ENCODE measurements around the gene GTF2I. TPM values are rescaled to one million over a fixed set of nuclear protein-coding genes. Genes with fewer than 3 reads are reported as not detected.

GTF2I gene
- 100 to 1,000 TPM; 156 TPM for total RNA-seq

DNA sequence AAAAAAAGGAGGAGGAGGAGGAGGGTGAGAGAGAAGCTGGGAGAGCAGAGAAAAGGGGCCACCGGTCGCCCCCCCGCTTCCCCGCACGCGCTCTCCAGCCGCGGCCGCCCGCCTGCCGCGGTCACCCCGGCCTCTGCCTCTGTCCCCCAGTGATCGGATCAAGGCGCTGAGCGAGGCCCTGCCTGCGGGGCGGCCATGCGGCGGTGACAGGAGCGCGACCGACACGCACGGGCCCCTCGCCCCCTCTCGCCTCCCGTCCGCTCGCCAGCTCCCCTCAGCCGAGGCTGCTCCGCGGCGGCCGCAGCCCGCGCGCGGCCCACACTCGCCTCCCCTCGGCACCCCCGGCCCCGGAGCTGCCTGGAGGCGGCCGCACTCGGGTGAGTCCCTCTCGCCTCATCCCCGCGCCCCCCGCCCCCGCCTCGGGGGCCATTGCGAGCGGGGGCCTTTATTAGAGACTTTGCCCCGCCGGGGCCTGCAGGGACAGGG, at the start of gene GTF2I:
GTF2I (plus strand) TSS at position 27 of the 486 bp plus-strand sequence. CDS start 31,411 bp downstream, outside the sequence.
- POLR2A ChIA-PET, result no interaction called here
- TF ChIP-seq, protein P1, sequence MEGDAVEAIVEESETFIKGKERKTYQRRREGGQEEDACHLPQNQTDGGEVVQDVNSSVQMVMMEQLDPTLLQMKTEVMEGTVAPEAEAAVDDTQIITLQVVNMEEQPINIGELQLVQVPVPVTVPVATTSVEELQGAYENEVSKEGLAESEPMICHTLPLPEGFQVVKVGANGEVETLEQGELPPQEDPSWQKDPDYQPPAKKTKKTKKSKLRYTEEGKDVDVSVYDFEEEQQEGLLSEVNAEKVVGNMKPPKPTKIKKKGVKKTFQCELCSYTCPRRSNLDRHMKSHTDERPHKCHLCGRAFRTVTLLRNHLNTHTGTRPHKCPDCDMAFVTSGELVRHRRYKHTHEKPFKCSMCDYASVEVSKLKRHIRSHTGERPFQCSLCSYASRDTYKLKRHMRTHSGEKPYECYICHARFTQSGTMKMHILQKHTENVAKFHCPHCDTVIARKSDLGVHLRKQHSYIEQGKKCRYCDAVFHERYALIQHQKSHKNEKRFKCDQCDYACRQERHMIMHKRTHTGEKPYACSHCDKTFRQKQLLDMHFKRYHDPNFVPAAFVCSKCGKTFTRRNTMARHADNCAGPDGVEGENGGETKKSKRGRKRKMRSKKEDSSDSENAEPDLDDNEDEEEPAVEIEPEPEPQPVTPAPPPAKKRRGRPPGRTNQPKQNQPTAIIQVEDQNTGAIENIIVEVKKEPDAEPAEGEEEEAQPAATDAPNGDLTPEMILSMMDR (IDR thresholded peaks at IDR 0.05), result no peak
- CTCF ChIA-PET, result interaction anchor here (0.7 kb wide), 1 partner anchor 75 kb away, joined by 3 read pairs; no protein-coding TSS in a partner anchor
- ATAC-seq (peak; percentile 15), DNase-seq (peak; percentile 50)
- peaks cover 19% of the 10 kb centered on the region for H3K36me3 Mint-ChIP-seq (ENCODE audit: low read depth)
- intact Hi-C loops (cut with micrococcal nuclease), result no loop called here
- H3K4me3 Mint-ChIP-seq, result peak within 1 kb of the TSS; percentile 79
- H3K27me3 Mint-ChIP-seq, result no peaks in the 10 kb centered on the region
- H3K4me1 Mint-ChIP-seq (ENCODE audit: low read depth), result peaks cover 50% of the 10 kb centered on the region
- no peaks in the 10 kb centered on the region for H3K9me3 Mint-ChIP-seq
- H3K27ac Mint-ChIP-seq, result peak within 1 kb of the TSS; percentile 93

DNA sequence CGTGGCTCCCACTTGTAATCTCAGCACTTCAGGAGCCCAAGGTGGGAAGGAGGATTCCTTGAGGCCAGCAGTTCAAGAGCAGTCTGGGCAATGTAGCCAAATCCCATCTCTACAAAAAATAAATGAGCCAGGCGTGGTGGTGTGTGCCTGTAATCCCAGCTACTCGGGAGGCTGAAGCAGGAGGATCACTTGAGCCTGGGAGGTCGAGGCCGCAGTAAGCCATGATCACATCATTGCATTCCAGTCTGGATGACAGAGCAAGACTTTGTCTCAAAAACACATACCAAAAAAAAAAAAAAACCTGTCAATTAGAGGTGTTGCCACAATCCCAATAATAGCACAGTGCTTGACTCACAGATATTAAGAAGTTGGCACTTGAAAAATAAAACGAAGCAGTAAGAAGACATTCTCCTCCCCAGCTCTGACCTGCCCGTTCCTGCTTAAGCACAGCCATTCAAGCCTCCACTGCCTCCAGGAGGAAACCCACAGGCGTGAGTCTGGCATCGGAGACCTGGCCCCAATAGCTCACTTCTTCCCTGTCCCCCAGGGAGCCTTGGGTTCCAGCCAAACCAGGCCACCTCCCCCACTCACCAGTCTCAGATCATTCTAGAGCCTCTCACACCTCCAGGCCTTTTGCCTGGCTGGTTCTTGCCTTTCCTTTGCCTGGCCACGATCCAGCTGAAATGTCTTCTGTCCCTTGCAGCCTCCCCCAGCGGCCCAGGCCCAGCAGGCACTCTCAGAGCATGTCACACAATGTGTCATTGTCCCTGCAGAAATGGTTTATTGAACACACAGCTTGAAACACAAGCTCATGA, 45.3 kb upstream of the GTF2I start:
- no peaks in the 10 kb centered on the region for H3K36me3 Mint-ChIP-seq (ENCODE audit: low read depth)
- no peak overlapping the region for H3K27ac Mint-ChIP-seq
- DNase-seq (no peak), ATAC-seq (no peak)
- intact Hi-C loops (cut with micrococcal nuclease), result no loop called here
- TF ChIP-seq, protein P1 (IDR thresholded peaks at IDR 0.05), result no peak
- no peaks in the 10 kb centered on the region for H3K9me3 Mint-ChIP-seq
- H3K27me3 Mint-ChIP-seq, result no peaks in the 10 kb centered on the region
- ChIA-PET CTCF (interaction anchor here (2.1 kb wide), 1 partner anchor 8 kb away, joined by 4 read pairs; no protein-coding TSS in a partner anchor), POLR2A (no interaction called here)
- H3K4me3 Mint-ChIP-seq, result no peak overlapping the region
- peaks cover 9% of the 10 kb centered on the region for H3K4me1 Mint-ChIP-seq (ENCODE audit: low read depth)

DNA sequence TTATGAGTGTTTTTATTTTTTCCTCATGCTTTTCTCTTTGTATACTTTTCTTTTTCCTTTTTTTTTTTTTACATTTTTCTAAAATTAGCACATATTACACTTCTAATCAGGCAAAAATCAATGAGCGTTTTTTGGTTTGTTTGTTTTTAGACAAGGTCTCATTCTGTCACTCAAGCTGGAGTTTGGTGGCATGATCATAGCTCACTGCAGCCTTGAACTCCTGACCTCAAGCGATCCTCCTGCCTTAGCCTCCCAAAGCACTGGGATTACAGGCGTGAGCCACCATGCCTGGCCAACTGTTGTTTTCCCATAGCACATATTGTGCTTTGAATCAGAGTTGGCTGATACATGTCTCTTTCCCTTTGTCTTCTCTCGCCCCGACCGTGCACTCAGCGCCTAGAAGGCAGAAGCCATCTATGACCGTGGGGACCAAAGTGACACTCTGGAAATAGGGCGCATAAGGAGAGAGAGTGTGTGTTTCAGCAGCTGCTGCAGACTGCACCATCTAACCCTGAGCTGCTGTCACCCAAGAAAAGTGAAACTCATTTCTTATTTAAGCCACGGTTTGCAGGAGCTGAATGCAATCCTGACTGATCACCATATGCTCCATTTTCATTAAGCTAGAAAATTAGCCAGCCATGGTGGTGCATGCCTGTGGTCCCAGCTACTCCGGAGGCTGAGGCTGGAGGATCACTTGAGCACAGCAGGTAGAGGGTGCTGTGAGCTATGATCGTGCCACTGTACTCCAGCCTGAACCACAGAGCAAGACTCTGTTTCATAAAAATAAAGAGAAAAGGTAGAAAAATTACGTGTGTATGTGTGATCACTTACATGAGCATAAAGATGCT, 41.4 kb upstream of the GTF2I start:
- POLR2A ChIA-PET, result no interaction called here
- no peak overlapping the region for H3K27ac Mint-ChIP-seq
- TF ChIP-seq, protein P1 (IDR thresholded peaks at IDR 0.05), result no peak
- DNase-seq, result peak; percentile 15
- no peaks in the 10 kb centered on the region for H3K36me3 Mint-ChIP-seq (ENCODE audit: low read depth)
- CTCF ChIA-PET, result interaction anchor here (1.0 to 1.1 kb wide), 2 partner anchors 79 to 199 kb away, joined by 3 read pairs; no protein-coding TSS in a partner anchor
- peak; percentile 42 for ATAC-seq
- no peaks in the 10 kb centered on the region for H3K27me3 Mint-ChIP-seq
- no peaks in the 10 kb centered on the region for H3K9me3 Mint-ChIP-seq
- intact Hi-C loops (cut with micrococcal nuclease), result no loop called here
- peaks cover 13% of the 10 kb centered on the region for H3K4me1 Mint-ChIP-seq (ENCODE audit: low read depth)
- no peak overlapping the region for H3K4me3 Mint-ChIP-seq

DNA sequence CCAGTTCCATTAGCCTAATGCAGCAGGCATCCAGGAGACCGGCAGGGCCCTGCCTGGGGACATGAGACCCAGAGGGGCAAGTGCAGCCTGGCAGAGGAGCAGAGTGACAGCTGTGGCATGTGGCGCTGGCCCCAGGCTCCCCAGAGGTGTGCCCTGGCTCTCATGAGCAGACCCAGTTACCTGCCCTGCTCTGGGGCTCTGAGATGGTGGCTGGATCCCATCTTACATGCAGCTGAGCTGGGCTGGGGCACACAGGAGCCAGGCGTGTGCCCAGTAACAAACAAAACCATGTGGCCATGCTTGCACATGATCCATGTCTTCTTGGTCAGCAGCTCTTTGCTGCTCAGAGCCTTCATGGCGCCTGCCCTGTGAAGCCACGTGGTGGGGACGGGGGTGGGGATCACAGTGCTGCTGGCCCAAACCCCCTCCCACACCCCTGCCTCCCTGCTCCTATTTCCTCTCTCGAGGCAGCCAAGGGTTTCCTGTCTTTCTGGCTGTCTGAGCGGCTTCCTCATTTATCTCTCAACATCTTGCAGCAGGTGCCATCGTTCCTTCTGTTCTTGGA, 40.3 kb upstream of the GTF2I start:
- ChIA-PET CTCF (no interaction called here), POLR2A (no interaction called here)
- Mint-ChIP-seq H3K4me1 (ENCODE audit: low read depth) (peaks cover 13% of the 10 kb centered on the region), H3K27me3 (no peaks in the 10 kb centered on the region), H3K9me3 (no peaks in the 10 kb centered on the region), H3K4me3 (peak overlapping the region; percentile 27), H3K27ac (peak overlapping the region; percentile 80), H3K36me3 (ENCODE audit: low read depth) (no peaks in the 10 kb centered on the region)
- intact Hi-C loops (cut with micrococcal nuclease), result no loop called here
- DNase-seq (peak; percentile 33), ATAC-seq (peak; percentile 27)
- TF ChIP-seq, protein P1 (IDR thresholded peaks at IDR 0.05), result no peak
